ENCODE data around the gene COX7B2.

COX7B2 gene

GRCh38 chr4:46909078-46909477 lies at the start of gene COX7B2:
TSS of gene COX7B2 (minus strand) at chr4:46909245. CDS start at chr4:46735192, 174,053 bp downstream.
- TF ChIP-seq CTCF (IDR thresholded peaks at IDR 0.05) = no peak

- TF ChIP-seq CTCF (IDR thresholded peaks at IDR 0.05) = no peak
Measured at GRCh38 chr4:46956451-46956850, 47.4 kb upstream of the COX7B2 start.

GRCh38 chr4:46955601-46956000 lies 46.6 kb upstream of the COX7B2 start:
- TF ChIP-seq CTCF (IDR thresholded peaks at IDR 0.05) = no peak

- no peak for TF ChIP-seq CTCF (IDR thresholded peaks at IDR 0.05)
Measured at GRCh38 chr4:46954643-46955042, 45.6 kb upstream of the COX7B2 start.

GRCh38 chr4:46953564-46953963 lies 44.5 kb upstream of the COX7B2 start:
- no peak for TF ChIP-seq CTCF (IDR thresholded peaks at IDR 0.05)

GRCh38 chr4:46952451-46952850 lies 43.4 kb upstream of the COX7B2 start:
- no peak for TF ChIP-seq CTCF (IDR thresholded peaks at IDR 0.05)

GRCh38 chr4:46950826-46951225 lies 41.8 kb upstream of the COX7B2 start:
- no peak for TF ChIP-seq CTCF (IDR thresholded peaks at IDR 0.05)

- TF ChIP-seq CTCF (IDR thresholded peaks at IDR 0.05) = no peak
Measured at GRCh38 chr4:46949822-46950221, 40.8 kb upstream of the COX7B2 start.
